K562 (cell line): ENCODE results near the gene GJA1. TPM values are rescaled to one million over a fixed set of nuclear protein-coding genes. Genes with fewer than 3 reads are reported as not detected.

Experiments used
- ATAC-seq: fragments of 200-7000 bp; cut with Tn5 transposase; 3 replicates; pipeline ENCODE4 v1.9.1; 2020; ENCODE audit warnings: moderate library complexity
- BruUV-seq: library from RNA; stranded (reverse); fragments of 400-500 nt; replicated peaks from 2 replicates; lab custom pipeline; 2021; lab: Mats Ljungman, UMichigan
- CTCF ChIA-PET: fragments of 300-600 bp; formaldehyde crosslinking; extraction: SDS; loops from one replicate; lab custom pipeline; 2021; ENCODE audit warnings: low intra/inter-chr PET ratio; lab: Yijun Ruan, JAX
- POLR2A ChIA-PET: fragments of 300-600, 350-650 bp; sonication (Branson Sonifier 250); formaldehyde crosslinking; extraction: SDS; loops from one replicate; lab custom pipeline; 2021; ENCODE audit warnings: antibody characterized with exemption, inconsistent platforms; lab: Yijun Ruan, JAX
- DNase-seq, 4 experiments: peaks; one replicate each; pipeline versions ENCODE4 v3.0.0 to v3.0.0-alpha.2; 2011 to 2018; ENCODE audit warnings: low spot score in 3 of 4, mixed read lengths in 3 of 4; ENCODE audit errors: extremely low read depth in 1 of 4
- FAIRE-seq: peaks from 2 replicates; lab custom pipeline; 2011; peaks lifted over from hg19 to GRCh38; lab: Jason Lieb, UNC
- H2AFZ ChIP-seq: 2 replicates; pipeline ENCODE4 v1.6.0; 2011; ENCODE audit warnings: low read depth, low read length, control low read depth, inconsistent platforms
- H3K27ac ChIP-seq: fragments of 200-600 bp; 3 replicates; pipeline ENCODE4 v1.8.0; 2011; ENCODE audit warnings: low read depth, mild to moderate bottlenecking, control low read depth, inconsistent platforms, low read length, moderate library complexity, mixed read lengths; ENCODE audit errors: extremely low read depth
- H3K27me3 ChIP-seq, 2 experiments: fragments of 300-600 bp in 1 of 2; 2 replicates in 1 of 2; 3 replicates in 1 of 2; pipeline versions ENCODE4 v1.6.0 to v1.8.0; 2011; ENCODE audit warnings: inconsistent platforms in 2 of 2, low read length in 2 of 2, mild to moderate bottlenecking in 1 of 2, mixed read lengths in 1 of 2, moderate library complexity in 1 of 2; ENCODE audit not compliant: control insufficient read depth in 2 of 2, insufficient read depth in 2 of 2
- H3K36me3 ChIP-seq: fragments of 300-600 bp; 3 replicates; pipeline ENCODE4 v1.8.0; 2011; ENCODE audit warnings: mild to moderate bottlenecking, low read length, inconsistent platforms; ENCODE audit not compliant: control insufficient read depth, insufficient read depth
- H3K4me1 ChIP-seq, 2 experiments: fragments of 200-600 bp in 1 of 2; replicated peaks in 1 of 2; 2 replicates in 1 of 2; 3 replicates in 1 of 2; pipeline versions ENCODE4 v1.5.1 to v1.8.0; 2011; ENCODE audit warnings: inconsistent platforms in 2 of 2, low read length in 2 of 2, mild to moderate bottlenecking in 1 of 2, mixed read lengths in 1 of 2, moderate library complexity in 1 of 2; ENCODE audit not compliant: control insufficient read depth in 2 of 2, insufficient read depth in 2 of 2
- H3K4me2 ChIP-seq: 2 replicates; pipeline ENCODE4 v1.6.1; 2011; ENCODE audit warnings: low read length, control low read depth, inconsistent platforms, mixed read lengths; ENCODE audit not compliant: insufficient read depth
- H3K4me3 ChIP-seq: fragments of 200-600 bp; sonication (generic), shearing (Covaris generic); 2 replicates; pipeline ENCODE4 v1.5.1; 2016; ENCODE audit warnings: control low read depth, inconsistent platforms
- H3K79me2 ChIP-seq: fragments of 200-600 bp; 3 replicates; pipeline ENCODE4 v1.8.0; 2011; ENCODE audit warnings: low read length, inconsistent platforms; ENCODE audit not compliant: control insufficient read depth, insufficient read depth
- H3K9ac ChIP-seq, 2 experiments: 2 replicates each; pipeline versions ENCODE4 v1.6.0 to v1.6.1; 2011; ENCODE audit warnings: low read depth in 2 of 2, low read length in 2 of 2, control low read depth in 1 of 2, inconsistent platforms in 1 of 2, mild to moderate bottlenecking in 1 of 2, mixed read lengths in 1 of 2; ENCODE audit not compliant: insufficient read depth in 1 of 2
- H3K9me1 ChIP-seq: one replicate; pipeline ENCODE4 v1.6.0; 2011; ENCODE audit warnings: inconsistent platforms, mild to moderate bottlenecking, low read length, moderate library complexity; ENCODE audit not compliant: control insufficient read depth, insufficient read depth
- H3K9me3 ChIP-seq: replicated peaks from 2 replicates; pipeline ENCODE4 v1.5.1; 2011; ENCODE audit warnings: low read depth, low read length, inconsistent platforms; ENCODE audit not compliant: control insufficient read depth, insufficient read depth
- H4K20me1 ChIP-seq: replicated peaks from 2 replicates; pipeline ENCODE4 v1.6.1; 2011; ENCODE audit warnings: low read length, inconsistent platforms, mixed read lengths; ENCODE audit not compliant: control insufficient read depth, insufficient read depth
- ELF2 ChIP-seq: fragments of 250-450 bp; sonication (Bioruptor Pico); IDR thresholded peaks from 2 replicates; pipeline ENCODE4 v1.5.0; 2021; ENCODE audit warnings: mild to moderate bottlenecking
- EP300 ChIP-seq: IDR thresholded peaks from 2 replicates; pipeline ENCODE4 v1.6.1; 2012; ENCODE audit warnings: low read length, improper control_type of control experiment
- ETS1 ChIP-seq: conservative IDR thresholded peaks from 2 replicates; pipeline ENCODE4 v1.6.1; 2011; ENCODE audit warnings: low read depth, mild to moderate bottlenecking, low read length; ENCODE audit not compliant: control insufficient read depth
- IRF2 ChIP-seq: sonication (generic); formaldehyde crosslinking; IDR thresholded peaks from 2 replicates; pipeline ENCODE4 v1.8.1; 2022; ENCODE audit warnings: mild to moderate bottlenecking, missing genetic modification reagents
- MLX ChIP-seq, 2 experiments: fragments of 450-650 bp in 1 of 2; sonication (generic) in 1 of 2; formaldehyde crosslinking; conservative IDR thresholded peaks; 2 replicates each; pipeline versions ENCODE4 v1.4.0 to v1.8.1; 2020 to 2022; ENCODE audit warnings: mild to moderate bottlenecking in 1 of 2, missing genetic modification reagents in 1 of 2
- RBFOX2 ChIP-seq: fragments of 200-400 bp; formaldehyde crosslinking; IDR thresholded peaks from 2 replicates; pipeline ENCODE4 v1.6.1; 2017; ENCODE audit warnings: low read depth, mild to moderate bottlenecking, low read length, moderate library complexity
- RBM14 ChIP-seq: fragments of 200-400 bp; formaldehyde crosslinking; IDR thresholded peaks from 2 replicates; pipeline ENCODE4 v1.6.1; 2018; ENCODE audit warnings: low read depth, mild to moderate bottlenecking, low read length, moderate library complexity, borderline replicate concordance; ENCODE audit not compliant: insufficient read depth
- SMARCA5 ChIP-seq: fragments of 450-650 bp; IDR thresholded peaks from 2 replicates; pipeline ENCODE4 v1.6.1; 2016
- TFAM ChIP-seq: fragments of 250-450 bp; sonication (Bioruptor Pico); conservative IDR thresholded peaks from 2 replicates; pipeline ENCODE4 v1.5.0; 2021; ENCODE audit warnings: mild to moderate bottlenecking, moderate library complexity
- ZNF695 ChIP-seq: fragments of 450-650 bp; formaldehyde crosslinking; IDR thresholded peaks from 2 replicates; pipeline ENCODE4 v1.4.0; 2020; ENCODE audit warnings: mild to moderate bottlenecking, moderate library complexity
- WGBS: fragments of 100-300 bp; shearing (Covaris generic); methylation state at CpG from one replicate; pipeline ENCODE4 v1.1.6; 2016; ENCODE audit warnings: low coverage, mixed read lengths; ENCODE audit not compliant: insufficient coverage; ENCODE audit errors: missing lambda C conversion rate; 5-methylcytosine and 5-hydroxymethylcytosine counted together
- in situ Hi-C: fragments of 300-500 bp; cut with MboI; formaldehyde crosslinking; loops from 4 replicates; pipeline ENCODE4 v1.15.0; 2018; ENCODE audit warnings: inconsistent platforms, mixed read lengths
- intact Hi-C: fragments of 100-400 bp; cut with micrococcal nuclease; formaldehyde crosslinking; loops from 2 replicates; pipeline ENCODE4 v1.14.2; 2022
- polyA plus RNA-seq, 8 experiments: library from polyadenylated mRNA; depleted of rRNA in 4 of 8; stranded (reverse) in 5 of 8; unstranded in 3 of 8; fragments of >200 nt; fragmentation: Nextera tagmentation in 2 of 8; fragmentation: Illumina TruSeq in 1 of 8; extraction: Ambion mirVana in 2 of 8; extraction: Trizol in 1 of 8; gene quantifications; 2 replicates each; pipeline versions ENCODE4 v1.2.1 to v1.2.3, GENCODE V29; 2011 to 2014; ENCODE audit warnings: inconsistent platforms in 1 of 8, missing spikeins in 1 of 8
- total RNA-seq, 7 experiments: library from RNA; depleted of rRNA in 6 of 7; stranded (reverse); fragments of >200 nt in 6 of 7; fragmentation: Illumina TruSeq in 2 of 7; extraction: Trizol in 2 of 7; gene quantifications; 2 replicates each; pipeline versions ENCODE4 v1.2.1 to v1.2.3, GENCODE V29; 2011 to 2021; ENCODE audit warnings: low replicate concordance in 1 of 7

Gene GJA1
- total and polyA plus RNA-seq, 9 of the 15 experiments (the other 6 are each of a cell fraction or from before 2014, with no cell fraction given) = 0.04 to 0.58 (median 0.06) TPM; not detected in 4

- 0% methylated on average over 3 of the region's 3 CpGs for WGBS
- DNase-seq (no peak), ATAC-seq (no peak), FAIRE-seq (no peak)
- no peaks in the 10 kb centered on the region for H4K20me1 ChIP-seq
- H3K27me3 ChIP-seq = peaks cover 6 to 17% of the 10 kb centered on the region in 2 experiments; a peak in 3 of 5 replicates
- no peak overlapping the region for H3K4me3 ChIP-seq
- H3K4me1 ChIP-seq = peaks cover 0 to 8% of the 10 kb centered on the region in 2 experiments; a peak in 2 of 5 replicates
- H2AFZ ChIP-seq = no peak overlapping the region
- TF ChIP-seq RBM14 (no peak), ETS1 (no peak), TFAM (CRISPR knock-in tag) (no peak), IRF2 (CRISPR knock-in tag) (no peak)
- no peak overlapping the region for H3K9ac ChIP-seq
- no peaks in the 10 kb centered on the region for H3K9me1 ChIP-seq
- H3K4me2 ChIP-seq = no peak overlapping the region
- ChIA-PET POLR2A (no interaction called here), CTCF (no interaction called here)
- no TSS peak for BruUV-seq
- no peaks in the 10 kb centered on the region for H3K36me3 ChIP-seq
- in situ Hi-C loops (no loop called here), intact Hi-C loops (loop anchor here (10.0 kb wide), 1 partner anchor 306 kb away; no protein-coding TSS in a partner anchor)
- H3K79me2 ChIP-seq = no peaks in the 10 kb centered on the region
- H3K9me3 ChIP-seq = no peaks in the 10 kb centered on the region
- H3K27ac ChIP-seq = no peak overlapping the region
Observed at GRCh38 chr6:121438869-121439268, 3.4 kb downstream of the GJA1 start.

- ChIA-PET POLR2A (no interaction called here), CTCF (no interaction called here)
- no peaks in the 10 kb centered on the region for H3K36me3 ChIP-seq
- no peaks in the 10 kb centered on the region for H3K9me3 ChIP-seq
- FAIRE-seq = no peak
- H4K20me1 ChIP-seq = no peaks in the 10 kb centered on the region
- no peak overlapping the region for H3K9ac ChIP-seq
- no peak overlapping the region for H3K4me3 ChIP-seq
- peaks cover 0 to 8% of the 10 kb centered on the region in 2 experiments; a peak in 2 of 5 replicates for H3K4me1 ChIP-seq
- H3K9me1 ChIP-seq = no peaks in the 10 kb centered on the region
- peaks cover 6 to 17% of the 10 kb centered on the region in 2 experiments; a peak in 3 of 5 replicates for H3K27me3 ChIP-seq
- H3K4me2 ChIP-seq = no peak overlapping the region
- H3K79me2 ChIP-seq = no peaks in the 10 kb centered on the region
- no TSS peak for BruUV-seq
- DNase-seq = no peak
- no peak overlapping the region for H2AFZ ChIP-seq
- no peak overlapping the region for H3K27ac ChIP-seq
- no peak for ATAC-seq
- intact Hi-C loops = loop anchor here (10.0 kb wide), 1 partner anchor 305 kb away; no protein-coding TSS in a partner anchor
- in situ Hi-C loops = no loop called here
- TF ChIP-seq ELF2 (CRISPR knock-in tag) = no peak
- TF ChIP-seq RBFOX2 = no peak
- no peak for TF ChIP-seq SMARCA5
- TF ChIP-seq MLX (CRISPR knock-in tag; conservative IDR thresholded peaks at IDR 0.05) = no peak
- no peak for TF ChIP-seq EP300
- TF ChIP-seq ZNF695 (CRISPR knock-in tag) = no peak
Observed at GRCh38 chr6:121439475-121439874, 4.0 kb downstream of the GJA1 start.
